ENCODE data around the gene TMX4.
"Not testable (repeated sequence)": the region's sequence is repeated elsewhere in the genome, so short reads cannot be mapped to it uniquely, and the experiment has no call there.

TMX4 gene

GRCh38 chr20:7967199-7967844 lies 52.2 kb downstream of the TMX4 start:
- DNase-seq (ENCODE audit: low read depth in 2 of 2), result no peak

GRCh38 chr20:7966176-7966575 lies 53.4 kb downstream of the TMX4 start:
- no peak for DNase-seq (ENCODE audit: low read depth in 2 of 2)

DNA sequence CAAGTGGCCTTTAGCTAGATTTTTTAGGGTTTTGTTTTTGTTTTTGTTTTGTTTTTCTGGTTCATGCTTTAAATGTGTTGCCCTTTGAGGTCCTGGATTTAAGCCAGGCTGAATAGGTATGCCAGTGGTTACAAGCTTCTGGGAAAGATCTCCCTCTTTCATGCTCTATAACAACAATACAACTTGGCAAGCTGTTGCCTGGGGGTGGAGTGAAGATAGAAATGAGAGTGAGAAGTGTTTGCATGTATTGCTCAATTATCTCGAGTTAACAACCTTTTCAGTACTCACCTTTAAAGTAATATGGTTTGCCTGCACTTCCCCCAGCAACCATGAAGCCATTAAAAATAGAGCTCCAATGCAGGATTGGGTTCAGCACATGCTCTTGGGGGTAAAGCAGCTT lies 60.1 kb downstream of the TMX4 start:
- DNase-seq (ENCODE audit: low read depth in 2 of 2), result no peak

DNA sequence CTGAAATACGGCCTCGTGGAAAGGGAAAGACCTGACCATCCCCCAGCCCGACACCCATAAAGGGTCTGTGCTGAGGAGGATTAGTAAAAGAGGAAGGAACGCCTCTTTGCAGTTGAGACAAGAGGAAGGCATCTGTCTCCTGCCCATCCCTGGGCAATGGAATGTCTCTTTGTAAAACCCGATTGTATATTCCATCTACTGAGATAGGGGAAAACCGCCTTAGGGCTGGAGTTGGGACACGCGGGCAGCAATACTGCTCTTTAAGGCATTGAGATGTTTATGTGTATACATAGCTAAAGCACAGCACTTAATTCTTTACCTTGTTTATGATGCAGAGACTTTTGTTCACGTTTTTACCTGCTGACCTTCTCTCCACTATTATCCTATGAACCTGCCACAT lies 63.0 kb downstream of the TMX4 start:
- DNase-seq (ENCODE audit: low read depth in 2 of 2), result not testable (repeated sequence)

- no peak for DNase-seq (ENCODE audit: low read depth in 2 of 2)
These were observed 69.2 kb downstream of the TMX4 start for GRCh38 chr20:7950387-7950786.

GRCh38 chr20:7943891-7944290 lies 75.7 kb downstream of the TMX4 start:
- DNase-seq (ENCODE audit: low read depth in 2 of 2), result no peak

- DNase-seq (ENCODE audit: low read depth in 2 of 2), result no peak
These were observed 79.2 kb downstream of the TMX4 start, which contains the start of gene HAO1 for GRCh38 chr20:7940341-7940740. TSS of gene HAO1 (minus strand) at chr20:7940458. CDS start at chr20:7940422, 36 bp downstream.

GRCh38 chr20:7939663-7940062 lies 79.9 kb downstream of the TMX4 start:
- DNase-seq (ENCODE audit: low read depth in 2 of 2), result no peak

GRCh38 chr20:7938058-7938457 lies 81.5 kb downstream of the TMX4 start:
- no peak for DNase-seq (ENCODE audit: low read depth in 2 of 2)

GRCh38 chr20:7937328-7937727 lies 82.2 kb downstream of the TMX4 start:
- no peak for DNase-seq (ENCODE audit: low read depth in 2 of 2)

DNA sequence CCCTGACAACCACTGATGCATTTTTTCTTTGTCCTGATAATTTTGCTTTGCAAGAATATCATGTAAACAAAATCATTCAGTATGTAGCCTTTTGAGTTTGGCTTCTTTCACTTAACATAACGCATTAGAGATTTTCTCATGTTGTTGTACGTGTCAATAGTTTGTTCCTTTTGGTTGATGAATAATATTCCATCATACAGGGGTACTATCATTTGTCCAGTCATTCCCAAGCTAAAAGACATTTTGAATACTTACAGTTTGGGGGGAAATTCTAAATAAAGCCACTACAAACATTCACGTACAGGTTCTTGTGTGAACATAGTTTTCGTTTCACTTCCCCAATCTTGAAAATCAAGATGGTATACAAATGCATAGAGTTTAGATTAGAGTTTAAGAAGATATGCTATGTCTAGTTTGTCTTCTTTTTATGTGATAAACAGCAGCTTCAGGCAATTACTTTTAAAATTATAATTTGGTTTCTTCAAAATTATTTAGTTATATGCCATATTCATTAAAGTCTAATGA lies 84.5 kb downstream of the TMX4 start:
- DNase-seq (ENCODE audit: low read depth in 2 of 2), result no peak

DNA sequence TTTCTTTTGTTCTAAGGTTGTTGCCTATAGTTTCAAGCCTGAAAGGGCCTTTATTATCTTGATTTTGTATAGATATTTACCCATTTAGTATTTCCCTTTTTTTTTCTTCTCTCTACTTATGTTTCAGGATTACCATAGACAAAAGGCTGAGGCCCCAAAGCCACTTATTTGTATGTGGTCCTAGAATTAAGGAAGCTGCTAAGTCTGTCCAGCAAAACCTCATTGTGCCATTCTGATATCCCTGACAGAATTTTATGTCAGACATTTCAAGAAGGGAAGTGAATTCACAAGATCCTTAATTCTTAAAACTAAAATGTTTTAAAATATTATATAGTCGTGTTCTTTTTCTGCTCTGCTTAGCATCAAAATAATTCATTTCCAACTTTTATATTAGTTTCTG lies 86.2 kb downstream of the TMX4 start:
- no peak for DNase-seq (ENCODE audit: low read depth in 2 of 2)

DNA sequence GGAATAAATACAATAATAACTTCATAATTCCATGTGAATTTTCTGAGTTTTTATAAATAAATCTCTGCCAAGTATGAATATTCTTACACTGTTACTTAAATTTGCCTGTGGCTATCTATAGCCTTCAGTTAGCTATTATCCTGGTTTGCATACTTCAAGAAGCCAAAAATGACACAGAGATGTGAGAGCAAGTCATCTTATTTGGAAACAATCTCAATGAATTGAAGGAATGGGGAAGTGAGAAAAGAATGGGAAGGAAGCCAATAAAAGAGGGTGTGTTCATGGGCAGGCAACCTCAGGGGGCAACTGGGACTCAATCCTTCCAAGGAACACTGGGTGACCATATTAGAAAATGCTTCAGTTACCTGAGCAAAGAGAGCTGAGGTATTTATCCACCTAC lies 89.2 kb downstream of the TMX4 start:
- no peak for DNase-seq (ENCODE audit: low read depth in 2 of 2)

All from stimulated activated CD8-positive, alpha-beta memory T cell treated with anti-CD3 and anti-CD28 coated beads, Interleukin-7, amount 100 ng/mL, for 1 hour (primary cell).